ENCODE data around the gene ACBD3. TPM values are rescaled to one million over a fixed set of nuclear protein-coding genes. Genes with fewer than 3 reads are reported as not detected.

ACBD3 gene
- total RNA-seq, 2 donors from 2014 or later: 44.7 to 59.8 TPM

- DNase-seq (ENCODE audit: low spot score) (no peak), ATAC-seq (ENCODE audit: insufficient number of reproducible peaks, low FRiP score, low read depth) (no peak)
- no peaks in the 10 kb centered on the region for H3K36me3 ChIP-seq
- H3K4me1 ChIP-seq (ENCODE audit: control insufficient read depth in 1 of 2, low read depth in 2 of 2): peaks cover 25 to 56% of the 10 kb centered on the region in 2 donors
- peak overlapping the region; percentile 88 to 94 for H3K27ac ChIP-seq
- TF ChIP-seq, protein P1, sequence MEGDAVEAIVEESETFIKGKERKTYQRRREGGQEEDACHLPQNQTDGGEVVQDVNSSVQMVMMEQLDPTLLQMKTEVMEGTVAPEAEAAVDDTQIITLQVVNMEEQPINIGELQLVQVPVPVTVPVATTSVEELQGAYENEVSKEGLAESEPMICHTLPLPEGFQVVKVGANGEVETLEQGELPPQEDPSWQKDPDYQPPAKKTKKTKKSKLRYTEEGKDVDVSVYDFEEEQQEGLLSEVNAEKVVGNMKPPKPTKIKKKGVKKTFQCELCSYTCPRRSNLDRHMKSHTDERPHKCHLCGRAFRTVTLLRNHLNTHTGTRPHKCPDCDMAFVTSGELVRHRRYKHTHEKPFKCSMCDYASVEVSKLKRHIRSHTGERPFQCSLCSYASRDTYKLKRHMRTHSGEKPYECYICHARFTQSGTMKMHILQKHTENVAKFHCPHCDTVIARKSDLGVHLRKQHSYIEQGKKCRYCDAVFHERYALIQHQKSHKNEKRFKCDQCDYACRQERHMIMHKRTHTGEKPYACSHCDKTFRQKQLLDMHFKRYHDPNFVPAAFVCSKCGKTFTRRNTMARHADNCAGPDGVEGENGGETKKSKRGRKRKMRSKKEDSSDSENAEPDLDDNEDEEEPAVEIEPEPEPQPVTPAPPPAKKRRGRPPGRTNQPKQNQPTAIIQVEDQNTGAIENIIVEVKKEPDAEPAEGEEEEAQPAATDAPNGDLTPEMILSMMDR (IDR thresholded peaks at IDR 0.05): no peak
- H3K27me3 ChIP-seq (replicated peaks; ENCODE audit: insufficient read depth): no peaks in the 10 kb centered on the region
- no peaks in the 10 kb centered on the region for H3K9me3 ChIP-seq
- peak overlapping the region; percentile 98 for H3K4me3 ChIP-seq
These were observed 1.2 kb downstream of the ACBD3 start for GRCh38 chr1:226185141-226186036.

DNA sequence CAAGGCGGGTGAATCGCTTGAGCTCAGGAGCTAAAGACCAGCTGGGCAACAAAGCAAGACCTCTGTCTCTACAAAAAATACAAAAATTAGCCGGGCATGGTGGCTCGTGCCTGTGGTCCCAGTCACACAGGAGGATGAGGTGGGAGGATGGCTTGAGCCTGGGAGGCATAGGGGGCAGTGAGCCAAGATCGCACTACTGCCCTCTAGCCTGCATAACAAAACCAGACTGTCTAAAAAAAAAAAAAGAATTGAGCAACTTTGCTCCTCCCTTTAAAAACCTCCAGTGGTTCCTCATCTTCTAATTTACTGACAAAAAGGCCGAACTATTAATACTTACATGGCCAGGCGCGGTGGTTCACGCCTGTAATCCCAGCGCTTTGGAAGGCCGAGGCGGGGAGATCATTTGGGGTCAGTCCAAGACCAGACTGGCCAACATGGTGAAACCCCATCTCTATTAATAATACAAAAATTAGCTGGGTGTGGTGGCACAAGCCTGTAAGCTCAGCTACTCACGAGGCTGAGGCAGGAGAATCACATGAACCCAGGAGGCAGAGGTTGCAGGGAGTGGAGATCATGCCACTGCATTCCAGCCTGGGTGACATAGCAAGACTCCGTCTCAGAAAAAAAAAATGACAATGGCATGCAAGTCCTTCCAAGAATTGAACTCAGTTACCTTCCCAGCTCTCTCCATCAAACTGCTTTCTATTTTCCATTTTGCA, 4.4 kb downstream of the ACBD3 start:
- TF ChIP-seq, protein P1 (IDR thresholded peaks at IDR 0.05): peak; percentile 25
- no peaks in the 10 kb centered on the region for H3K36me3 ChIP-seq
- H3K4me1 ChIP-seq (ENCODE audit: control insufficient read depth in 1 of 2, low read depth in 2 of 2): peaks cover 25 to 52% of the 10 kb centered on the region in 2 donors
- no peak overlapping the region for H3K4me3 ChIP-seq
- DNase-seq (ENCODE audit: low spot score) (no peak), ATAC-seq (ENCODE audit: insufficient number of reproducible peaks, low FRiP score, low read depth) (no peak)
- H3K27ac ChIP-seq: peak overlapping the region in 1 of 2 donors; percentile 17
- no peaks in the 10 kb centered on the region for H3K27me3 ChIP-seq (replicated peaks; ENCODE audit: insufficient read depth)
- H3K9me3 ChIP-seq: no peaks in the 10 kb centered on the region

DNA sequence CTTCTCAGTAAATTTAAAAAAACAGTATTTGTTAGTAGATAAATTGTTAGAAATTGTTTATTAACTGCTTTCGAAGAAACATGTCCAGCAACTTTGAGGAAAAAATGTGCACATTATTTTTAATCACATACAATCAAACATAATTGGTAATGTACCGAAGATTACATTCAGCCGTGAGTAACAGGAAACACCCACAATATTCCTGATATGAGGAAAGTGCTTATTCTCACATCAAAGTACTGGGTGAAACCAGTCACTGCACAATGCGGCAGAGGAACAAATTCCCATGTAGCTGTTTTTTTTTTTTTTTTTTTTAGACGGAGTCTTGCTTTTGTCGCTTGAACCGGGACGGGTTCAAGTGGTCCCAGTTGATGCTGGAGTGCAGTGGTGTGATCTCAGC, 9.7 kb downstream of the ACBD3 start:
- no peak overlapping the region for H3K27ac ChIP-seq
- H3K4me3 ChIP-seq: no peak overlapping the region
- no peaks in the 10 kb centered on the region for H3K36me3 ChIP-seq
- TF ChIP-seq, protein P1 (IDR thresholded peaks at IDR 0.05): no peak
- DNase-seq (ENCODE audit: low spot score) (no peak), ATAC-seq (ENCODE audit: insufficient number of reproducible peaks, low FRiP score, low read depth) (no peak)
- H3K9me3 ChIP-seq: no peaks in the 10 kb centered on the region
- H3K4me1 ChIP-seq (ENCODE audit: control insufficient read depth in 1 of 2, low read depth in 2 of 2): peaks cover 11 to 22% of the 10 kb centered on the region in 2 donors
- no peaks in the 10 kb centered on the region for H3K27me3 ChIP-seq (replicated peaks; ENCODE audit: insufficient read depth)

DNA sequence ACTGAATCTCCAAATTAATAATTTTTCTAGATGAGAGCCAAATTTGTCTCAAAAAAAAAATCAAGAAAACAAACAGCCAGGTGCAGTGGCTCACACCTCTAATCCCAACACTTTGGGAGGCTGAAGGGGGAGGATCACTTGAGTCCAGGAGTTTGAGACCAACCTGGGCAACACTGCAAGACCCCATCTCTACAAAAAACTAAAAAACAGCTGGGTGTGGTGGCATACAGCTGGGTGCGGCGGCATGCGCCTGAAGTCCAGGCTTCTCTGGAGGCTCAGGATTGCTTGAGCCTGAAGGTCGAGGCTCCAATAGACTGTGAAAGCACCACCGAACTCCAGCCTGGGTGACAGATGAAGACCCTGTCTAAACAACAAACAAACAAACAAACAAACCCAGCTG, 14.0 kb downstream of the ACBD3 start:
- ATAC-seq (ENCODE audit: insufficient number of reproducible peaks, low FRiP score, low read depth) (no peak), DNase-seq (ENCODE audit: low spot score) (no peak)

More for the DNA sequence above, 14.0 kb downstream of the ACBD3 start:
- Histone ChIP-seq H3K27me3 (replicated peaks; ENCODE audit: insufficient read depth) (no peaks in the 10 kb centered on the region), H3K27ac (no peak overlapping the region), H3K4me1 (ENCODE audit: control insufficient read depth in 1 of 2, low read depth in 2 of 2) (peaks cover 3 to 11% of the 10 kb centered on the region in 2 donors), H3K9me3 (no peaks in the 10 kb centered on the region), H3K36me3 (no peaks in the 10 kb centered on the region), H3K4me3 (no peak overlapping the region)
- TF ChIP-seq, protein P1 (IDR thresholded peaks at IDR 0.05): no peak

Data from thoracic aorta (tissue), 2 donors.